GM12873 (cell line): ENCODE measurements around the gene SPRY4.

Experiments
- TF ChIP-seq, protein P1 (sequence below): IDR thresholded peaks from 2 replicates; pipeline ENCODE4 v1.5.1; 2012; ENCODE audit warnings: low read depth, mild to moderate bottlenecking, moderate library complexity, low read length, control low read depth; ENCODE audit not compliant: insufficient read depth; ENCODE audit errors: missing control alignments

The SPRY4 gene

DNA sequence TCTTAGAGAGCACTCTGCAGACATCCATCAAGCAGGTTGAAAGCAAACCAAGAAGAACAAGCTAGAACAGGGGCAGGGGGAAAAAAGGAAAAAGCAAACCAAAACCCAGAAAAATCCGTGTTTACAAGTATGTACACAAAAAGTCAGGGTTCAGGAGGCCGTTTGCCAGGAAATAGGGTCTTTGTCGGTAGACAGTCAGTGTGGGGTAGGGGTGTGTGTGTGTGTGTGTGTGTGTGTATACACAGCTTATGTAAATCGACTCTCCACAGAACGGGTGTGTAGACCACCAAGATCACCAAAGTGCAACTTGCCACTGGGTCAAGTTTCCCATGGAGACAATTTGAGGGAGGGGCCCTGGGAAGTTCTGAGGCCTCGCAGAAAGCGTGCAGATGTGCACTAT is 13.1 kb downstream of the SPRY4 start:
- TF ChIP-seq, protein P1, sequence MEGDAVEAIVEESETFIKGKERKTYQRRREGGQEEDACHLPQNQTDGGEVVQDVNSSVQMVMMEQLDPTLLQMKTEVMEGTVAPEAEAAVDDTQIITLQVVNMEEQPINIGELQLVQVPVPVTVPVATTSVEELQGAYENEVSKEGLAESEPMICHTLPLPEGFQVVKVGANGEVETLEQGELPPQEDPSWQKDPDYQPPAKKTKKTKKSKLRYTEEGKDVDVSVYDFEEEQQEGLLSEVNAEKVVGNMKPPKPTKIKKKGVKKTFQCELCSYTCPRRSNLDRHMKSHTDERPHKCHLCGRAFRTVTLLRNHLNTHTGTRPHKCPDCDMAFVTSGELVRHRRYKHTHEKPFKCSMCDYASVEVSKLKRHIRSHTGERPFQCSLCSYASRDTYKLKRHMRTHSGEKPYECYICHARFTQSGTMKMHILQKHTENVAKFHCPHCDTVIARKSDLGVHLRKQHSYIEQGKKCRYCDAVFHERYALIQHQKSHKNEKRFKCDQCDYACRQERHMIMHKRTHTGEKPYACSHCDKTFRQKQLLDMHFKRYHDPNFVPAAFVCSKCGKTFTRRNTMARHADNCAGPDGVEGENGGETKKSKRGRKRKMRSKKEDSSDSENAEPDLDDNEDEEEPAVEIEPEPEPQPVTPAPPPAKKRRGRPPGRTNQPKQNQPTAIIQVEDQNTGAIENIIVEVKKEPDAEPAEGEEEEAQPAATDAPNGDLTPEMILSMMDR: no peak

- TF ChIP-seq, protein P1: no peak
These were observed 14.0 kb downstream of the SPRY4 start for GRCh38 chr5:142310803-142311202.

GRCh38 chr5:142309747-142310318 is 15.0 kb downstream of the SPRY4 start:
- TF ChIP-seq, protein P1: no peak

DNA sequence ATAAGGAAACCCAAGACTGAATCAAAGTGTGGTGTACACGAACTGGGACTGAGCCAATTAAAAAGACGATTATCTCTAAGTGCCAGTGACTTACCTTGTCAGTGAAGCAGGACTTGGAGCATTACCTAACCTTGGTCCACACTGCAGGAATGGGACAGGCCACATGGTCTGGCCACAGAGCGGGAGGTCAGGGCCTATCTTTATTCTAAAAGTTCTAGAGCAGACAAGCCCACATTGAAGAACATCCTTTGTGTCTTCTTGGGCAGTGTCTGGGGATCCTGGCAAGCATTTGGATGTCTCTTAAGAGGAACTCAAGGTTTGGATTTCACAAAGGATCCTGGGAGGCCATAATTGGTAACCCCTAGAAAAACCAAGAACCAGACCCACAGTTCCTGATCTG is 16.5 kb downstream of the SPRY4 start:
- TF ChIP-seq, protein P1: no peak

- TF ChIP-seq, protein P1: no peak
These were observed 17.5 kb downstream of the SPRY4 start for GRCh38 chr5:142307146-142307890.

DNA sequence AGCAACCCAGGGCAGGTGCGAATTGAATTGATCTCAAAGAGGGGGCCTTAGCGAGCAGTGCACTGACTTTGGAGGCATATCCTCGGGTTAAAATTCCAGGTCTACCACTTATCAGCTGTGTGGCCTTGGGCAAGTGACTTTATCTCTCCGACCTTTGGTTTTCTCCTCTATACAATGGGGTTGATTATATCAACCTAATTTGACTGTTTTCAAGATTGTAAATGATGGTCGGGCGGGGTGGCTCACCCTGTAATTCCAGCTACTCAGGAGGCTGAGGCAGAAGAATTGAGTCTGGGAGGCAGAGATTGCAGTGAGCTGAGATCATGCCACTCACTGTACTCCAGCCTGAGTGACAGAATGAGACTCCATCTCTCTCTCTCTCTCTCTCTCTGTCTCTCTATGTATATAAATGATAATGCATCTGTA is 18.7 kb downstream of the SPRY4 start:
- TF ChIP-seq, protein P1: no peak

- TF ChIP-seq, protein P1: no peak
These were observed 19.6 kb downstream of the SPRY4 start for GRCh38 chr5:142305211-142305610.
